HepG2 (cell line): Measurements from ENCODE around the gene KIF3C. TPM values are rescaled to one million over a fixed set of nuclear protein-coding genes. Genes with fewer than 3 reads are reported as not detected.
A peak's percentile ranks its signal among the peaks of the same experiment; 100 is the strongest.

Experiments used
- CBFB ChIP-seq: sonication (generic); formaldehyde crosslinking; IDR thresholded peaks from 2 replicates; pipeline ENCODE4 v1.4.0; 2020; ENCODE audit warnings: missing genetic modification reagents
- ERF ChIP-seq: IDR thresholded peaks from 2 replicates; pipeline ENCODE4 v1.6.1; 2018; ENCODE audit warnings: missing biosample characterization, missing genetic modification reagents
- ETV5 ChIP-seq: IDR thresholded peaks from 2 replicates; pipeline ENCODE4 v1.6.1; 2018; ENCODE audit warnings: missing biosample characterization, missing genetic modification reagents, inconsistent platforms, borderline replicate concordance
- IRF2 ChIP-seq: IDR thresholded peaks from 2 replicates; pipeline ENCODE4 v1.6.1; 2018; ENCODE audit warnings: missing genetic modification reagents, missing compliant biosample characterization
- JUNB ChIP-seq: sonication (generic); formaldehyde crosslinking; IDR thresholded peaks from 2 replicates; pipeline ENCODE4 v1.8.0; 2022; ENCODE audit warnings: missing genetic modification reagents, mild to moderate bottlenecking, borderline replicate concordance
- MIER3 ChIP-seq: IDR thresholded peaks from 2 replicates; pipeline ENCODE4 v1.6.1; 2016; ENCODE audit warnings: missing compliant biosample characterization, borderline replicate concordance
- MIXL1 ChIP-seq: IDR thresholded peaks from 2 replicates; pipeline ENCODE4 v1.6.1; 2016
- PITX1 ChIP-seq: sonication (generic); formaldehyde crosslinking; IDR thresholded peaks from 2 replicates; pipeline ENCODE4 v1.5.1; 2020; ENCODE audit warnings: mild to moderate bottlenecking, missing genetic modification reagents
- REPIN1 ChIP-seq: sonication (generic); formaldehyde crosslinking; IDR thresholded peaks from 2 replicates; pipeline ENCODE4 v1.8.0; 2022; ENCODE audit warnings: missing genetic modification reagents, low read depth, mild to moderate bottlenecking, borderline replicate concordance
- RFXANK ChIP-seq: IDR thresholded peaks from 2 replicates; pipeline ENCODE4 v1.6.1; 2016
- SALL1 ChIP-seq: sonication (generic); formaldehyde crosslinking; IDR thresholded peaks from 2 replicates; pipeline ENCODE4 v1.8.0; 2022; ENCODE audit warnings: mild to moderate bottlenecking, missing genetic modification reagents
- SCMH1 ChIP-seq: sonication (generic); formaldehyde crosslinking; IDR thresholded peaks from 2 replicates; pipeline ENCODE4 v1.9.0; 2021; ENCODE audit warnings: missing genetic modification reagents, mild to moderate bottlenecking, borderline replicate concordance
- SMAD1 ChIP-seq: sonication (generic); formaldehyde crosslinking; IDR thresholded peaks from 2 replicates; pipeline ENCODE4 v1.4.0; 2020; ENCODE audit warnings: missing genetic modification reagents, low read depth, mild to moderate bottlenecking, borderline replicate concordance
- SRF ChIP-seq: IDR thresholded peaks from 2 replicates; pipeline ENCODE4 v1.6.1; 2011; ENCODE audit warnings: mild to moderate bottlenecking, low read depth, low read length, moderate library complexity
- TOPORS ChIP-seq: sonication (generic); formaldehyde crosslinking; IDR thresholded peaks from 2 replicates; pipeline ENCODE4 v1.8.0; 2023; ENCODE audit warnings: mild to moderate bottlenecking, missing genetic modification reagents
- ZNF501 ChIP-seq: sonication (generic); formaldehyde crosslinking; IDR thresholded peaks from 2 replicates; pipeline ENCODE4 v1.5.1; 2020; ENCODE audit warnings: mild to moderate bottlenecking, moderate library complexity, missing genetic modification reagents
- ZNF644 ChIP-seq: IDR thresholded peaks from 2 replicates; pipeline ENCODE4 v1.6.1; 2016; ENCODE audit warnings: low read depth
- ZNF777 ChIP-seq: sonication (generic); formaldehyde crosslinking; IDR thresholded peaks from 2 replicates; pipeline ENCODE4 v1.4.0; 2020; ENCODE audit warnings: missing genetic modification reagents
- ZNF883 ChIP-seq: sonication (generic); formaldehyde crosslinking; IDR thresholded peaks from 2 replicates; pipeline ENCODE4 v1.5.1; 2020; ENCODE audit warnings: mild to moderate bottlenecking, missing genetic modification reagents; ENCODE audit errors: not compliant biosample characterization
- polyA plus RNA-seq, 8 experiments: library from polyadenylated mRNA; depleted of rRNA in 3 of 8; stranded (reverse) in 7 of 8; unstranded in 1 of 8; fragments of >200 nt; fragmentation: Illumina TruSeq in 4 of 8; extraction: Trizol in 4 of 8; gene quantifications; 2 replicates each; pipeline versions ENCODE4 v1.2.1 to v1.2.3, GENCODE V29; 2011 to 2016; ENCODE audit warnings: low read depth in 4 of 8, missing spikeins in 1 of 8, mixed read lengths in 1 of 8; ENCODE audit not compliant: insufficient read depth in 1 of 8
- total RNA-seq, 5 experiments: library from RNA; depleted of rRNA; stranded (reverse); fragments of >200 nt; fragmentation: Illumina TruSeq; extraction: Trizol; gene quantifications; 2 replicates each; pipeline ENCODE4 v1.2.3, GENCODE V29; 2016; ENCODE audit warnings: low read depth in 1 of 5
- TF ChIP-seq, protein P1 (sequence below): sonication (generic); formaldehyde crosslinking; IDR thresholded peaks from 2 replicates; pipeline ENCODE4 v1.4.0; 2020; ENCODE audit warnings: missing genetic modification reagents, mild to moderate bottlenecking, borderline replicate concordance
- TF ChIP-seq, protein P2 (sequence below): sonication (generic); formaldehyde crosslinking; IDR thresholded peaks from 2 replicates; pipeline ENCODE4 v1.4.0; 2020; ENCODE audit warnings: missing genetic modification reagents, borderline replicate concordance
- TF ChIP-seq, protein P3 (sequence below), 2 experiments: fragments of 450-650 bp in 1 of 2; sonication (generic) in 1 of 2; formaldehyde crosslinking; IDR thresholded peaks; 2 replicates each; pipeline versions ENCODE4 v1.5.0 to v1.8.0; 2020 to 2022; ENCODE audit warnings: mild to moderate bottlenecking in 1 of 2, missing genetic modification reagents in 1 of 2

KIF3C gene
- total and polyA plus RNA-seq, 2 of the 13 experiments (the other 11 are each of a cell fraction or from before 2014, with no cell fraction given): 3.6 to 4.9 TPM

DNA sequence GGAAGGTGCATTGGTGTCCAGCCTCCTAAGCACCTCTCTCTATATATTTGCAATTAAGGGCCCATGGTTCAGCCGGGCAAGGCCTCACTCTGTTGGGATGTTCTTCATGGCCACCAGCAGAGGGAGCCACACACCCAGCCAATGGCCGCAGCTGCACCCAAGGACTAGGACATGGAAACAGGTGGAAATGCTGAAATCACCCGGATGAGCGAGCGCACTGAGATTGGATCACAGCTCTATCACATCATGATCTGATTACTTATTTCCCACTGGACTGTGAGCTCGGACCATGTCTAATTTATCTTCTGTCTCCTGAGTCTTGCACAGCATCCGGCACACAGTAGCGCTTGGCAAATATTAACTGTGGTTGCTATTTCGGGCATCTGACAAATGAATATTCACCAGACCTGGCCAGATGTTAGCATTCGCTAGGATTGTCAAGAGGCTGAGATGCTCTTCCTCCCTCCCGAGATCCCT is 31.2 kb downstream of the KIF3C start (continued):
- TF ChIP-seq, protein P1, sequence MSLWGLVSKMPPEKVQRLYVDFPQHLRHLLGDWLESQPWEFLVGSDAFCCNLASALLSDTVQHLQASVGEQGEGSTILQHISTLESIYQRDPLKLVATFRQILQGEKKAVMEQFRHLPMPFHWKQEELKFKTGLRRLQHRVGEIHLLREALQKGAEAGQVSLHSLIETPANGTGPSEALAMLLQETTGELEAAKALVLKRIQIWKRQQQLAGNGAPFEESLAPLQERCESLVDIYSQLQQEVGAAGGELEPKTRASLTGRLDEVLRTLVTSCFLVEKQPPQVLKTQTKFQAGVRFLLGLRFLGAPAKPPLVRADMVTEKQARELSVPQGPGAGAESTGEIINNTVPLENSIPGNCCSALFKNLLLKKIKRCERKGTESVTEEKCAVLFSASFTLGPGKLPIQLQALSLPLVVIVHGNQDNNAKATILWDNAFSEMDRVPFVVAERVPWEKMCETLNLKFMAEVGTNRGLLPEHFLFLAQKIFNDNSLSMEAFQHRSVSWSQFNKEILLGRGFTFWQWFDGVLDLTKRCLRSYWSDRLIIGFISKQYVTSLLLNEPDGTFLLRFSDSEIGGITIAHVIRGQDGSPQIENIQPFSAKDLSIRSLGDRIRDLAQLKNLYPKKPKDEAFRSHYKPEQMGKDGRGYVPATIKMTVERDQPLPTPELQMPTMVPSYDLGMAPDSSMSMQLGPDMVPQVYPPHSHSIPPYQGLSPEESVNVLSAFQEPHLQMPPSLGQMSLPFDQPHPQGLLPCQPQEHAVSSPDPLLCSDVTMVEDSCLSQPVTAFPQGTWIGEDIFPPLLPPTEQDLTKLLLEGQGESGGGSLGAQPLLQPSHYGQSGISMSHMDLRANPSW: no peak
- TF ChIP-seq ZNF501 (0 out of 2 replicates have a peak, but pooled peaks have one; percentile 48), PITX1 (CRISPR knock-in tag) (peak; percentile 47; the same call in 1 of the 2 replicates), ZNF883 (CRISPR knock-in tag) (no peak), SRF (0 out of 2 replicates have a peak, but pooled peaks have one; percentile 26), ZNF644 (CRISPR knock-in tag) (0 out of 2 replicates have a peak, but pooled peaks have one; percentile 29), SALL1 (CRISPR knock-in tag) (peak; percentile 86), ERF (CRISPR knock-in tag) (0 out of 2 replicates have a peak, but pooled peaks have one; percentile 48), TOPORS (CRISPR knock-in tag) (no peak), SCMH1 (CRISPR knock-in tag) (no peak), RFXANK (CRISPR knock-in tag) (0 out of 2 replicates have a peak, but pooled peaks have one; percentile 48), REPIN1 (peak; percentile 50; the same call in 1 of the 2 replicates), IRF2 (CRISPR knock-in tag) (peak; percentile 90), SMAD1 (CRISPR knock-in tag) (0 out of 2 replicates have a peak, but pooled peaks have one; percentile 19), MIXL1 (CRISPR knock-in tag) (peak; percentile 84; the same call in 1 of the 2 replicates), ETV5 (CRISPR knock-in tag) (peak; percentile 37; the same call in 1 of the 2 replicates), JUNB (CRISPR knock-in tag) (no peak), CBFB (CRISPR knock-in tag) (peak; percentile 71), MIER3 (CRISPR knock-in tag) (peak; percentile 76; the same call in 1 of the 2 replicates), ZNF777 (CRISPR knock-in tag) (no peak)
- TF ChIP-seq, protein P2, sequence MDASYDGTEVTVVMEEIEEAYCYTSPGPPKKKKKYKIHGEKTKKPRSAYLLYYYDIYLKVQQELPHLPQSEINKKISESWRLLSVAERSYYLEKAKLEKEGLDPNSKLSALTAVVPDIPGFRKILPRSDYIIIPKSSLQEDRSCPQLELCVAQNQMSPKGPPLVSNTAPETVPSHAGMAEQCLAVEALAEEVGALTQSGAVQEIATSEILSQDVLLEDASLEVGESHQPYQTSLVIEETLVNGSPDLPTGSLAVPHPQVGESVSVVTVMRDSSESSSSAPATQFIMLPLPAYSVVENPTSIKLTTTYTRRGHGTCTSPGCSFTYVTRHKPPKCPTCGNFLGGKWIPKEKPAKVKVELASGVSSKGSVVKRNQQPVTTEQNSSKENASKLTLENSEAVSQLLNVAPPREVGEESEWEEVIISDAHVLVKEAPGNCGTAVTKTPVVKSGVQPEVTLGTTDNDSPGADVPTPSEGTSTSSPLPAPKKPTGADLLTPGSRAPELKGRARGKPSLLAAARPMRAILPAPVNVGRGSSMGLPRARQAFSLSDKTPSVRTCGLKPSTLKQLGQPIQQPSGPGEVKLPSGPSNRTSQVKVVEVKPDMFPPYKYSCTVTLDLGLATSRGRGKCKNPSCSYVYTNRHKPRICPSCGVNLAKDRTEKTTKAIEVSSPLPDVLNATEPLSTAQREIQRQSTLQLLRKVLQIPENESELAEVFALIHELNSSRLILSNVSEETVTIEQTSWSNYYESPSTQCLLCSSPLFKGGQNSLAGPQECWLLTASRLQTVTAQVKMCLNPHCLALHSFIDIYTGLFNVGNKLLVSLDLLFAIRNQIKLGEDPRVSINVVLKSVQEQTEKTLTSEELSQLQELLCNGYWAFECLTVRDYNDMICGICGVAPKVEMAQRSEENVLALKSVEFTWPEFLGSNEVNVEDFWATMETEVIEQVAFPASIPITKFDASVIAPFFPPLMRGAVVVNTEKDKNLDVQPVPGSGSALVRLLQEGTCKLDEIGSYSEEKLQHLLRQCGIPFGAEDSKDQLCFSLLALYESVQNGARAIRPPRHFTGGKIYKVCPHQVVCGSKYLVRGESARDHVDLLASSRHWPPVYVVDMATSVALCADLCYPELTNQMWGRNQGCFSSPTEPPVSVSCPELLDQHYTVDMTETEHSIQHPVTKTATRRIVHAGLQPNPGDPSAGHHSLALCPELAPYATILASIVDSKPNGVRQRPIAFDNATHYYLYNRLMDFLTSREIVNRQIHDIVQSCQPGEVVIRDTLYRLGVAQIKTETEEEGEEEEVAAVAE (CRISPR knock-in tag): peak; percentile 70; the same call in 1 of the 2 replicates
- TF ChIP-seq, protein P3, sequence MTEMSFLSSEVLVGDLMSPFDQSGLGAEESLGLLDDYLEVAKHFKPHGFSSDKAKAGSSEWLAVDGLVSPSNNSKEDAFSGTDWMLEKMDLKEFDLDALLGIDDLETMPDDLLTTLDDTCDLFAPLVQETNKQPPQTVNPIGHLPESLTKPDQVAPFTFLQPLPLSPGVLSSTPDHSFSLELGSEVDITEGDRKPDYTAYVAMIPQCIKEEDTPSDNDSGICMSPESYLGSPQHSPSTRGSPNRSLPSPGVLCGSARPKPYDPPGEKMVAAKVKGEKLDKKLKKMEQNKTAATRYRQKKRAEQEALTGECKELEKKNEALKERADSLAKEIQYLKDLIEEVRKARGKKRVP (CRISPR knock-in tag; IDR thresholded peaks at IDR 0.05): 0 out of 4 replicates have a peak, but pooled peaks of 1 of the 2 experiments have one; percentile 26
